CD14-positive monocyte (primary cell): ENCODE results near the gene CFAP92. TPM values are rescaled to one million over a fixed set of nuclear protein-coding genes. Genes with fewer than 3 reads are reported as not detected.

Experiments used
- DNase-seq, 3 donors: peaks; one replicate each; pipeline ENCODE4 v3.0.0-alpha.2; 2011 to 2022
- H2AFZ ChIP-seq: 2 replicates; pipeline ENCODE4 v1.6.0; 2012; ENCODE audit warnings: mild to moderate bottlenecking, low read depth, low read length, inconsistent platforms; ENCODE audit not compliant: insufficient read depth, poor library complexity, severe bottlenecking
- H3K27ac ChIP-seq, 2 donors: 1 replicate in 1 of 2; 2 replicates in 1 of 2; pipeline ENCODE4 v1.5.1; 2012 to 2013; ENCODE audit warnings: low read length in 2 of 2, control low read depth in 1 of 2, inconsistent platforms in 1 of 2, low read depth in 1 of 2, mild to moderate bottlenecking in 1 of 2
- H3K27me3 ChIP-seq, 2 donors: one replicate each; pipeline versions ENCODE4 v1.6.0 to v1.6.1; 2011 to 2013; ENCODE audit warnings: low read length in 2 of 2; ENCODE audit not compliant: control insufficient read depth in 2 of 2, insufficient read depth in 2 of 2
- H3K36me3 ChIP-seq, 2 donors: replicated peaks in 1 of 2; 1 replicate in 1 of 2; 2 replicates in 1 of 2; pipeline versions ENCODE4 v1.5.1 to v1.6.1; 2012 to 2013; ENCODE audit warnings: low read length in 2 of 2, control low read depth in 1 of 2, inconsistent platforms in 1 of 2, mild to moderate bottlenecking in 1 of 2; ENCODE audit not compliant: insufficient read depth in 2 of 2, control insufficient read depth in 1 of 2
- H3K4me1 ChIP-seq, 2 donors: 1 replicate in 1 of 2; 2 replicates in 1 of 2; pipeline versions ENCODE4 v1.5.1 to v1.6.1; 2012 to 2013; ENCODE audit warnings: low read length in 2 of 2, control low read depth in 1 of 2, inconsistent platforms in 1 of 2, mild to moderate bottlenecking in 1 of 2, moderate library complexity in 1 of 2; ENCODE audit not compliant: insufficient read depth in 2 of 2, control insufficient read depth in 1 of 2
- H3K4me2 ChIP-seq: replicated peaks from 2 replicates; pipeline ENCODE3; 2012; ENCODE audit warnings: low read length, moderate library complexity, mild to moderate bottlenecking; ENCODE audit not compliant: poor library complexity, severe bottlenecking; ENCODE audit errors: extremely low read depth
- H3K4me3 ChIP-seq, 3 experiments: fragments of 200-600 bp in 1 of 3; sonication (generic) in 1 of 3; replicated peaks in 1 of 3; 1 replicate in 2 of 3; 2 replicates in 1 of 3; pipeline ENCODE4 v1.5.1; 2011 to 2013; ENCODE audit warnings: low read length in 3 of 3, mild to moderate bottlenecking in 3 of 3, control low read depth in 2 of 3, low read depth in 2 of 3, inconsistent platforms in 1 of 3, moderate library complexity in 1 of 3
- H3K79me2 ChIP-seq: 2 replicates; pipeline ENCODE4 v1.6.0; 2012; ENCODE audit warnings: mild to moderate bottlenecking, control low read depth, inconsistent platforms, low read length, moderate library complexity; ENCODE audit not compliant: insufficient read depth
- H3K9ac ChIP-seq: 2 replicates; pipeline ENCODE4 v1.6.0; 2017; ENCODE audit warnings: low read length, mild to moderate bottlenecking; ENCODE audit not compliant: insufficient read depth, poor library complexity, severe bottlenecking
- H3K9me3 ChIP-seq, 2 donors: replicated peaks in 1 of 2; 1 replicate in 1 of 2; 2 replicates in 1 of 2; pipeline versions ENCODE4 v1.5.1 to v1.6.1; 2012 to 2013; ENCODE audit warnings: low read length in 2 of 2, control low read depth in 1 of 2; ENCODE audit not compliant: control insufficient read depth in 1 of 2, insufficient read depth in 1 of 2
- H4K20me1 ChIP-seq: 2 replicates; pipeline ENCODE4 v1.6.0; 2012; ENCODE audit warnings: mild to moderate bottlenecking, low read length, control low read depth, moderate library complexity; ENCODE audit not compliant: insufficient read depth
- H3K27ac Mint-ChIP-seq, 7 donors: one replicate each; pipeline ENCODE4 v1.8.0; 2020; ENCODE audit warnings: mild to moderate bottlenecking in 7 of 7, mixed read lengths in 7 of 7, moderate library complexity in 6 of 7, inconsistent platforms in 2 of 7
- H3K27me3 Mint-ChIP-seq, 3 donors: one replicate each; pipeline ENCODE4 v1.8.0; 2021 to 2022; ENCODE audit warnings: low read depth in 3 of 3, mild to moderate bottlenecking in 3 of 3, mixed read lengths in 3 of 3, moderate library complexity in 3 of 3, inconsistent platforms in 1 of 3
- H3K36me3 Mint-ChIP-seq, 2 donors: one replicate each; pipeline ENCODE4 v1.8.0; 2020; ENCODE audit warnings: mixed read lengths in 2 of 2, inconsistent platforms in 1 of 2, mild to moderate bottlenecking in 1 of 2
- H3K4me1 Mint-ChIP-seq: one replicate; pipeline ENCODE4 v1.8.0; 2020; ENCODE audit warnings: mild to moderate bottlenecking, mixed read lengths
- H3K4me3 Mint-ChIP-seq, 2 donors: one replicate each; pipeline ENCODE4 v1.8.0; 2020; ENCODE audit warnings: mild to moderate bottlenecking in 2 of 2, mixed read lengths in 2 of 2, moderate library complexity in 1 of 2
- H3K9me3 Mint-ChIP-seq, 7 donors: one replicate each; pipeline ENCODE4 v1.8.0; 2020 to 2022; ENCODE audit warnings: mixed read lengths in 7 of 7, mild to moderate bottlenecking in 6 of 7, moderate library complexity in 6 of 7, inconsistent platforms in 2 of 7
- WGBS: methylation state at CpG from one replicate; pipeline ENCODE4 v1.1.5; 2013; ENCODE audit warnings: missing lambda C conversion rate; ENCODE audit not compliant: insufficient coverage; 5-methylcytosine and 5-hydroxymethylcytosine counted together
- intact Hi-C, 2 donors: fragments of 100-400 bp; cut with micrococcal nuclease; formaldehyde crosslinking; loops; one replicate each; pipeline versions ENCODE4 v1.15.0 to v1.15.1; 2023
- polyA plus RNA-seq, 3 donors: library from polyadenylated mRNA; depleted of rRNA in 1 of 3; unstranded in 2 of 3; stranded (reverse) in 1 of 3; fragments of 300-500 nt in 2 of 3; fragments of >200 nt in 1 of 3; fragmentation: Illumina TruSeq in 2 of 3; gene quantifications; 1 replicate in 2 of 3; 2 replicates in 1 of 3; pipeline ENCODE4 v1.2.3, GENCODE V29; 2012 to 2021
- TF ChIP-seq, protein P1 (sequence below): fragments of 200-600 bp; IDR thresholded peaks from one replicate; pipeline ENCODE4 v1.8.0; 2022; ENCODE audit warnings: antibody characterized with exemption, mild to moderate bottlenecking

The CFAP92 gene
- polyA plus RNA-seq, 3 donors = 0.12 to 0.50 (median 0.19) TPM

DNA sequence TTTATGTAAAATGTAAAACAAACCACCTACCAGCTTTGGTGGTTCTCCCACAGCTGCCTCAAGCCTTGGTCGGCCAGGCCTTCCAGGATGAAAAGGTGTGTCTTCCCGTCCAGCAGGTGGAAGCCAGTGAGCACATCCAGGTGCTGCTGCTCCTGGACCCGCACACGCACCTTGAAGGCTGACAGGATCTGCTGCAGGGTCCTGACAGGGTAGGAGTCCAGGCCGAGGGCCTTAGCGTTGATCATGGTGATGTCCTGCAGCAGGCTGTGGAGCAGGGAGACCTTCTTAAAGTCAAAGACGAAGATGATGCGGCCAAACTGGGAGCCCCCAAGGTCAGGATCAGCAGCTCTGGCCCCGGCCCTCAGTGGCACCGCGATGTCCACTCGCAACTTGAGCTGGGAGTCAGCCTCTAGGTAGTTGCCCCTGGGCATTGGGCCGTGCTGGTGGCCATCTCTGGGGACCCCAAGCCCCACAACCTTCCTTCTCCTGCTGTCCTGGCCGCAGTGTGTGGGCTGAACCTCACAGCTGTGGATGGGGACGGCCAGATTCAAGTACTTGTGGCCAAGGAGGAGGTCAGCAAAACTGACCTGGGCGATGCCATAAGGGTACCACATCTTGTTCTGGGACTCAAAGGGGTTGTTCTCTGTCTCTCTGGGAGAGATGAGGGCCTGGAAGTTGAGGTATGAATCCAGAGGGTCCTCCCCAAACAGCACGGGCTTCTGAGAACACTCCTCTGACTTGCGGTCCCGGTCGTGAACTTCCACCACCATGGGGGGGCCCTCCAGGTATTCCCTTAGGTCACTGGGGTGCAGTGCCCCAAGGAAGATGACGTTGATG, 48.6 kb downstream of the CFAP92 start:
- Histone ChIP-seq H3K27ac (no peak overlapping the region), H3K4me3 (no peak overlapping the region), H2AFZ (no peak overlapping the region), H3K27me3 (no peaks in the 10 kb centered on the region), H3K9me3 (no peaks in the 10 kb centered on the region), H4K20me1 (no peaks in the 10 kb centered on the region), H3K4me2 (no peak overlapping the region), H3K4me1 (no peaks in the 10 kb centered on the region), H3K9ac (no peak overlapping the region), H3K79me2 (no peaks in the 10 kb centered on the region), H3K36me3 (no peaks in the 10 kb centered on the region)
- Mint-ChIP-seq H3K27ac (peak overlapping the region in 1 of 7 donors; percentile 66), H3K4me1 (no peaks in the 10 kb centered on the region), H3K9me3 (peaks cover 0 to 2% (median 0%) of the 10 kb centered on the region in 7 donors), H3K36me3 (no peaks in the 10 kb centered on the region), H3K4me3 (no peak overlapping the region), H3K27me3 (no peaks in the 10 kb centered on the region)
- 98% methylated on average over 12 of the region's 21 CpGs for WGBS
- DNase-seq = no peak
- TF ChIP-seq, protein P1, sequence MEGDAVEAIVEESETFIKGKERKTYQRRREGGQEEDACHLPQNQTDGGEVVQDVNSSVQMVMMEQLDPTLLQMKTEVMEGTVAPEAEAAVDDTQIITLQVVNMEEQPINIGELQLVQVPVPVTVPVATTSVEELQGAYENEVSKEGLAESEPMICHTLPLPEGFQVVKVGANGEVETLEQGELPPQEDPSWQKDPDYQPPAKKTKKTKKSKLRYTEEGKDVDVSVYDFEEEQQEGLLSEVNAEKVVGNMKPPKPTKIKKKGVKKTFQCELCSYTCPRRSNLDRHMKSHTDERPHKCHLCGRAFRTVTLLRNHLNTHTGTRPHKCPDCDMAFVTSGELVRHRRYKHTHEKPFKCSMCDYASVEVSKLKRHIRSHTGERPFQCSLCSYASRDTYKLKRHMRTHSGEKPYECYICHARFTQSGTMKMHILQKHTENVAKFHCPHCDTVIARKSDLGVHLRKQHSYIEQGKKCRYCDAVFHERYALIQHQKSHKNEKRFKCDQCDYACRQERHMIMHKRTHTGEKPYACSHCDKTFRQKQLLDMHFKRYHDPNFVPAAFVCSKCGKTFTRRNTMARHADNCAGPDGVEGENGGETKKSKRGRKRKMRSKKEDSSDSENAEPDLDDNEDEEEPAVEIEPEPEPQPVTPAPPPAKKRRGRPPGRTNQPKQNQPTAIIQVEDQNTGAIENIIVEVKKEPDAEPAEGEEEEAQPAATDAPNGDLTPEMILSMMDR = no peak
- intact Hi-C loops = no loop called here

DNA sequence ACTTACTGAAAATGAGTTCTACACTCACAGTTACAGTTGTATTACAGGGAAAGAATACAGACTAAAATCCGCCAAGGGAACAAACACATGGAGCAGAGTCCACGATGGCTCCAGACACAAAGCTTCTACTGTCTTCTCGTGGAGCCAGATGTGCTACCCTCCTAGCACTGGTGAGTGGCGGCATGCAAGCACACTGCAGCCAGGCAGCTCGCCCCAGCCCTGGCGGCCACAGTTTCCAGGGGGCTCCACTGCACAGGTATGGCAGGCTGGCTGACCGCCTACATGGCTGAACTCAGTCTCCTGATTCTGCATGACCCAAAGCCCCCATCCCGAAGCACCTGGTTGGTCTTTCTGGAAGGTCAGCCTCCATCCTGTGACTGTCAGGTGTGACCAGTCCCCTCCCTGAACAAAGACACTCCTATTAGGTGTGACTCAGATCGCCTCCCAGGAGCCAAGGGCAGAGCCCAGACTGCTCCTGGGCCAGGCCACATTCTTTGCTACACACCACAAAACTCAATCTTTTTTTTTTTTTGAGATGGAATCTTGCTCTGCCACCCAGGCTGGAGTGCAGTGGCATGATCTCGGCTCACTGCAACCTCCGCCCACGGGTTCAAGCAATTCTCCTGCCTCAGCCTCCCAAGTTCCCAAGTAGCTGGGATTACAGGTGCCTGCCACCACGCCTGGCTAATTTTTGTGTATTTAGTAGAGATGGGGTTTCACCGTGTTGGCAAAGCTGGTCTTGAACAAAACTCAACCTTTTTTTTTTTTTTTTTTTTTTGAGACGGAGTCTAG, 51.5 kb downstream of the CFAP92 start:
- WGBS = 96% methylated on average over 8 of the region's 15 CpGs
- H3K36me3 Mint-ChIP-seq = no peaks in the 10 kb centered on the region
- no peak for DNase-seq
- intact Hi-C loops = no loop called here
- no peak overlapping the region for H3K4me3 Mint-ChIP-seq
- Histone ChIP-seq H3K27ac (no peak overlapping the region), H3K4me1 (no peaks in the 10 kb centered on the region), H3K79me2 (no peaks in the 10 kb centered on the region), H3K4me2 (no peak overlapping the region), H3K9ac (no peak overlapping the region), H3K36me3 (no peaks in the 10 kb centered on the region), H3K4me3 (no peak overlapping the region), H2AFZ (no peak overlapping the region), H3K9me3 (no peaks in the 10 kb centered on the region), H3K27me3 (no peaks in the 10 kb centered on the region), H4K20me1 (no peaks in the 10 kb centered on the region)
- no peaks in the 10 kb centered on the region for H3K4me1 Mint-ChIP-seq
- TF ChIP-seq, protein P1 = no peak
- peaks cover 0 to 8% (median 3%) of the 10 kb centered on the region in 3 donors for H3K27me3 Mint-ChIP-seq
- no peak overlapping the region for H3K27ac Mint-ChIP-seq
- H3K9me3 Mint-ChIP-seq = peaks cover 0 to under 1% (median 0%) of the 10 kb centered on the region in 7 donors
